ENCODE measurements around the gene ZNF317. TPM values are rescaled to one million over a fixed set of nuclear protein-coding genes. Genes with fewer than 3 reads are reported as not detected.
A peak's percentile ranks its signal among the peaks of the same experiment; 100 is the strongest.

ZNF317 gene
- total and polyA plus RNA-seq, 3 experiments from 2014 or later: 50.7 to 59.7 (median 54.1) TPM

GRCh38 chr19:9132422-9132821, 7.8 kb upstream of the ZNF317 start:
- ChIA-PET POLR2A (no interaction called here), CTCF (no interaction called here)
- Mint-ChIP-seq H3K27me3 (peaks cover 9 to 15% of the 10 kb centered on the region in 2 donors), H3K27ac (no peak overlapping the region), H3K4me3 (no peak overlapping the region), H3K36me3 (no peaks in the 10 kb centered on the region), H3K9me3 (no peaks in the 10 kb centered on the region), H3K4me1 (peaks cover 4 to 12% (median 10%) of the 10 kb centered on the region in 3 donors)
- H3K4me1 ChIP-seq (ENCODE audit: insufficient read depth, low read length): no peaks in the 10 kb centered on the region
- H3K9me3 ChIP-seq (ENCODE audit: low read length): no peaks in the 10 kb centered on the region
- H3K27me3 ChIP-seq (ENCODE audit: insufficient read depth, low read length, poor library complexity, severe bottlenecking): no peaks in the 10 kb centered on the region
- H3K4me3 ChIP-seq (ENCODE audit: low read length): no peak overlapping the region
- H3K36me3 ChIP-seq (ENCODE audit: insufficient read depth, low read length): no peaks in the 10 kb centered on the region
- DNase-seq: no peak
- H3K27ac ChIP-seq (ENCODE audit: low read depth, low read length): no peak overlapping the region

DNA sequence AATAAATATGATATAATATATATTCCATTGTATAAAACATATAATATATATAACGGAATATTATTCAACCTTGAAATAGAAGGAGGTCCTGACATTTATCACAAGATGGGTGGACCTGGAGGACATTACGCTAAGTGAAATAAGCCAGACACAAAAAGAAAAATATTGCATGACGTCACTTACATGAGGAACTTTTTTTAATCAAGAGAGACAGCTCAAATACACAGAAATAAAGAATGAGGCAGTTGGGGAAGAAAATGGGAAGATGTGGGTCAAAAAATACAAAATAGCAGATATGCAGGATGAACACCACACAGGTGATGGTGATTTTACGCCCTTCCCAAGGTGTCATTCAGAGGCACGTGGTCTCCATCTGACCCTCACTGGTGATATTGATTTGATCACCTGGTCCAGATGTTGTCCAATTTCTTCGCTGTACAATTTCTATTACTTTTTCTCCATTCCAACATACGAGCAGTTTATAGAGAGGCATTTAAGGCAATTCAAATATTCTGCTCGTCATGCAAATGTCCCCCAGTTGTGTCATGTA, 513 bp upstream of the ZNF317 start:
- ChIA-PET CTCF (no interaction called here), POLR2A (no interaction called here)
- H3K27ac ChIP-seq (ENCODE audit: low read depth, low read length): peak overlapping the region; percentile 91
- no peaks in the 10 kb centered on the region for H3K27me3 ChIP-seq (ENCODE audit: insufficient read depth, low read length, poor library complexity, severe bottlenecking)
- H3K36me3 Mint-ChIP-seq: peaks cover 10 to 24% (median 11%) of the 10 kb centered on the region in 3 donors
- H3K4me3 Mint-ChIP-seq: peak overlapping the region; percentile 96 to 99 (median 99)
- H3K27me3 Mint-ChIP-seq: peaks cover 7% of the 10 kb centered on the region in 2 donors
- peak overlapping the region; percentile 3 to 99 (median 98) for H3K27ac Mint-ChIP-seq
- peak overlapping the region; percentile 96 for H3K4me3 ChIP-seq (ENCODE audit: low read length)
- peaks cover 44 to 55% (median 53%) of the 10 kb centered on the region in 3 donors for H3K4me1 Mint-ChIP-seq
- H3K9me3 Mint-ChIP-seq: peaks cover under 1 to 5% (median 3%) of the 10 kb centered on the region in 5 donors
- H3K36me3 ChIP-seq (ENCODE audit: insufficient read depth, low read length): no peaks in the 10 kb centered on the region
- no peak for DNase-seq
- H3K4me1 ChIP-seq (ENCODE audit: insufficient read depth, low read length): peaks cover 22% of the 10 kb centered on the region
- H3K9me3 ChIP-seq (ENCODE audit: low read length): peaks cover 2% of the 10 kb centered on the region

- peaks cover 70 to 90% (median 88%) of the 10 kb centered on the region in 3 donors for H3K4me1 Mint-ChIP-seq
- CTCF ChIA-PET: no interaction called here
These were observed 4.7 kb downstream of the ZNF317 start for GRCh38 chr19:9144920-9145319.

DNA sequence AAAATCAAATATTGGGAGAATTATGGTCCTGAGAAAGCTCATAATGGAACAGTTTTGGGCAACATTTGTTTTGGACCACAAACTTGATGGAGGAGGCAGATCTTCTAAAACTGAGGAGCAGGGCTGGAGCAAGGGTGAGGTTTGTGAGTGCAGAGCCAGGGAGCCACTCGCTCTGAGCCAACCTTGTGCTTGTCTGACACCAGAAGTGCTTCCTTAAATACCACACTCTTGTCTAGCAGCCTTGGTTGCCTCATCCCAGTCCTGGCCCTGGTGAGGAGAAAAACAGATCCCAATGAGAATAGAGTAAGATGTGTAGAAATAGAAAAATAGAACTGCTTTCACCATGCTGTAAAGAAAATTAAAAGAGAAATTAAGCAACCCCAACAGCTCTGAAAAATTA, 6.7 kb downstream of the ZNF317 start:
- DNase-seq: no peak
- Histone ChIP-seq H3K4me1 (ENCODE audit: insufficient read depth, low read length) (peaks cover 22% of the 10 kb centered on the region), H3K27ac (ENCODE audit: low read depth, low read length) (no peak overlapping the region), H3K27me3 (ENCODE audit: insufficient read depth, low read length, poor library complexity, severe bottlenecking) (no peaks in the 10 kb centered on the region), H3K36me3 (ENCODE audit: insufficient read depth, low read length) (no peaks in the 10 kb centered on the region), H3K9me3 (ENCODE audit: low read length) (peaks cover 8% of the 10 kb centered on the region), H3K4me3 (ENCODE audit: low read length) (no peak overlapping the region)
- no peak overlapping the region for H3K4me3 Mint-ChIP-seq
- H3K9me3 Mint-ChIP-seq: peaks cover 5 to 16% (median 14%) of the 10 kb centered on the region in 5 donors
- H3K27ac Mint-ChIP-seq: no peak overlapping the region
- POLR2A ChIA-PET: no interaction called here
- no peaks in the 10 kb centered on the region for H3K27me3 Mint-ChIP-seq
- peaks cover 36 to 62% (median 42%) of the 10 kb centered on the region in 3 donors for H3K36me3 Mint-ChIP-seq
- CTCF ChIA-PET: interaction anchor here (0.9 kb wide), 1 partner anchor 13 kb away, joined by 3 read pairs; no protein-coding TSS in a partner anchor
- H3K4me1 Mint-ChIP-seq: peaks cover 72 to 90% (median 89%) of the 10 kb centered on the region in 3 donors

More at GRCh38 chr19:9144920-9145319, 4.7 kb downstream of the ZNF317 start:
- H3K27ac Mint-ChIP-seq: no peak overlapping the region
- peaks cover 0 to 3% of the 10 kb centered on the region in 2 donors for H3K27me3 Mint-ChIP-seq
- H3K36me3 Mint-ChIP-seq: peaks cover 30 to 67% (median 35%) of the 10 kb centered on the region in 3 donors
- H3K27me3 ChIP-seq (ENCODE audit: insufficient read depth, low read length, poor library complexity, severe bottlenecking): no peaks in the 10 kb centered on the region
- peaks cover 8% of the 10 kb centered on the region for H3K9me3 ChIP-seq (ENCODE audit: low read length)
- peaks cover 5 to 16% (median 14%) of the 10 kb centered on the region in 5 donors for H3K9me3 Mint-ChIP-seq
- POLR2A ChIA-PET: no interaction called here
- peak overlapping the region in 1 of 7 donors; percentile 48 for H3K4me3 Mint-ChIP-seq
- no peak overlapping the region for H3K27ac ChIP-seq (ENCODE audit: low read depth, low read length)
- no peak for DNase-seq
- H3K4me3 ChIP-seq (ENCODE audit: low read length): no peak overlapping the region
- H3K36me3 ChIP-seq (ENCODE audit: insufficient read depth, low read length): no peaks in the 10 kb centered on the region
- peaks cover 21% of the 10 kb centered on the region for H3K4me1 ChIP-seq (ENCODE audit: insufficient read depth, low read length)

DNA sequence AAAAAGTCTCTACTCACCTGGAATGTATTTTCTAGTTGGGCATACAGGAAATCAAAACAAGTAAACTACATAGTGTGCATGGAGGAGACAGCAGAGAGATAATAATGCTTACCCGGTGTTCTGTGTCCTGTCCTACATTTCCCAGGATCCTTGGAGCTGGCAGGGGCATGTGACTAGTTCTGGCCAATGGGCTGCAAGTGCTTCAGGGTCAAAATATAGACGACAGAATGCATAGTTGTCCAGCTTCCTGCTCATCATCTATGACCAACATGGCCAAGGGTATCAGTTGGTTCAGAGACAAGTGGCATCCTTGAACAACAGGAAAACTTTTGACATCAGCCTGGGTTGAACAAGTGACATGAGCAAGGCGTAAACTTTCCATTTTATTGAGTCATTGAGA, 8.5 kb downstream of the ZNF317 start:
- no peak overlapping the region for H3K27ac ChIP-seq (ENCODE audit: low read depth, low read length)
- ChIA-PET POLR2A (no interaction called here), CTCF (interaction anchor here (1.2 kb wide), 1 partner anchor 8 kb away, joined by 3 read pairs; no protein-coding TSS in a partner anchor)
- Mint-ChIP-seq H3K27me3 (no peaks in the 10 kb centered on the region), H3K4me3 (no peak overlapping the region), H3K9me3 (peaks cover 6 to 16% (median 14%) of the 10 kb centered on the region in 5 donors), H3K36me3 (peaks cover 37 to 65% (median 46%) of the 10 kb centered on the region in 3 donors), H3K27ac (peak overlapping the region in 4 of 8 donors; percentile 33 to 72 (median 48)), H3K4me1 (peaks cover 72 to 91% (median 89%) of the 10 kb centered on the region in 3 donors)
- H3K4me1 ChIP-seq (ENCODE audit: insufficient read depth, low read length): peaks cover 16% of the 10 kb centered on the region
- no peak overlapping the region for H3K4me3 ChIP-seq (ENCODE audit: low read length)
- H3K9me3 ChIP-seq (ENCODE audit: low read length): peaks cover 8% of the 10 kb centered on the region
- no peaks in the 10 kb centered on the region for H3K36me3 ChIP-seq (ENCODE audit: insufficient read depth, low read length)
- no peak for DNase-seq
- H3K27me3 ChIP-seq (ENCODE audit: insufficient read depth, low read length, poor library complexity, severe bottlenecking): no peaks in the 10 kb centered on the region

DNA sequence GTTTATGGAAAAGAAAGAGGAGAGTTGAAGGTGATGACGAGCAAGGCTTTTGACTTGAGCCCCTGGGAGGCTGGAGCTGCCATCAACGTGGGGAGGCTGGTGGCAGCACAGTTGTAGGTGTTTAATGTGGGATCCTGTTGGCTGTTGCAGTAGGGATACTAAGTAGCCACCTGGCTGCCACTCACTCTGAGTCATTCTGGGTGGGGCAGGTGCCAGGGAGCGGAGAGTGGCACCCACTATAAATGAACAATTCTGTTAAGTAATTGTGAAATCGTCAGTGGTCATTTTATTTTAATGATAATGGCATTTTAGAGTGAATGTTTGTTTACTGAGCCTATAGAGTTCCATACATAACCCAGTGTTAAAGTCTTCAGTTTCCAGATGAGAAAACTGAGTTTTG, 9.8 kb downstream of the ZNF317 start:
- Histone ChIP-seq H3K36me3 (ENCODE audit: insufficient read depth, low read length) (no peaks in the 10 kb centered on the region), H3K4me1 (ENCODE audit: insufficient read depth, low read length) (peaks cover 16% of the 10 kb centered on the region), H3K27ac (ENCODE audit: low read depth, low read length) (no peak overlapping the region), H3K27me3 (ENCODE audit: insufficient read depth, low read length, poor library complexity, severe bottlenecking) (no peaks in the 10 kb centered on the region), H3K4me3 (ENCODE audit: low read length) (no peak overlapping the region), H3K9me3 (ENCODE audit: low read length) (peaks cover 2% of the 10 kb centered on the region)
- ChIA-PET CTCF (no interaction called here), POLR2A (no interaction called here)
- peak overlapping the region; percentile 29 to 90 (median 70) for H3K27ac Mint-ChIP-seq
- no peak for DNase-seq
- H3K27me3 Mint-ChIP-seq: no peaks in the 10 kb centered on the region
- peak overlapping the region in 5 of 7 donors; percentile 1 to 80 (median 47) for H3K4me3 Mint-ChIP-seq
- H3K9me3 Mint-ChIP-seq: peaks cover 2 to 12% (median 8%) of the 10 kb centered on the region in 5 donors
- peaks cover 75 to 92% (median 88%) of the 10 kb centered on the region in 3 donors for H3K4me1 Mint-ChIP-seq
- peaks cover 28 to 61% (median 37%) of the 10 kb centered on the region in 3 donors for H3K36me3 Mint-ChIP-seq

GRCh38 chr19:9150650-9151049, 10.5 kb downstream of the ZNF317 start:
- Histone ChIP-seq H3K4me3 (ENCODE audit: low read length) (no peak overlapping the region), H3K27me3 (ENCODE audit: insufficient read depth, low read length, poor library complexity, severe bottlenecking) (no peaks in the 10 kb centered on the region), H3K9me3 (ENCODE audit: low read length) (no peaks in the 10 kb centered on the region), H3K27ac (ENCODE audit: low read depth, low read length) (no peak overlapping the region), H3K36me3 (ENCODE audit: insufficient read depth, low read length) (no peaks in the 10 kb centered on the region), H3K4me1 (ENCODE audit: insufficient read depth, low read length) (peaks cover 16% of the 10 kb centered on the region)
- Mint-ChIP-seq H3K4me1 (peaks cover 77 to 93% (median 89%) of the 10 kb centered on the region in 3 donors), H3K27ac (peak overlapping the region in 6 of 8 donors; percentile 29 to 79 (median 56)), H3K9me3 (peaks cover 1 to 5% (median 2%) of the 10 kb centered on the region in 5 donors), H3K27me3 (no peaks in the 10 kb centered on the region), H3K36me3 (peaks cover 22 to 61% (median 34%) of the 10 kb centered on the region in 3 donors), H3K4me3 (peak overlapping the region in 5 of 7 donors; percentile 17 to 63 (median 25))
- ChIA-PET CTCF (no interaction called here), POLR2A (no interaction called here)
- DNase-seq: no peak

- Histone ChIP-seq H3K27me3 (ENCODE audit: insufficient read depth, low read length, poor library complexity, severe bottlenecking) (no peaks in the 10 kb centered on the region), H3K36me3 (ENCODE audit: insufficient read depth, low read length) (peaks cover 3% of the 10 kb centered on the region), H3K4me3 (ENCODE audit: low read length) (no peak overlapping the region), H3K9me3 (ENCODE audit: low read length) (no peaks in the 10 kb centered on the region), H3K4me1 (ENCODE audit: insufficient read depth, low read length) (peaks cover 16% of the 10 kb centered on the region), H3K27ac (ENCODE audit: low read depth, low read length) (no peak overlapping the region)
- DNase-seq: peak in 2 of 5 donors; percentile 34 to 52
- peak overlapping the region in 5 of 7 donors; percentile 17 to 45 (median 36) for H3K4me3 Mint-ChIP-seq
- ChIA-PET CTCF (no interaction called here), POLR2A (no interaction called here)
- peaks cover 21 to 65% (median 36%) of the 10 kb centered on the region in 3 donors for H3K36me3 Mint-ChIP-seq
- peak overlapping the region in 4 of 8 donors; percentile 15 to 77 (median 42) for H3K27ac Mint-ChIP-seq
- H3K9me3 Mint-ChIP-seq: peaks cover 0 to 2% (median 0%) of the 10 kb centered on the region in 5 donors
- H3K4me1 Mint-ChIP-seq: peaks cover 78 to 94% (median 93%) of the 10 kb centered on the region in 3 donors
- no peaks in the 10 kb centered on the region for H3K27me3 Mint-ChIP-seq
These were observed 11.2 kb downstream of the ZNF317 start for GRCh38 chr19:9151367-9151766.
